ENCODE measurements around the gene CHPF.

CHPF gene

DNA sequence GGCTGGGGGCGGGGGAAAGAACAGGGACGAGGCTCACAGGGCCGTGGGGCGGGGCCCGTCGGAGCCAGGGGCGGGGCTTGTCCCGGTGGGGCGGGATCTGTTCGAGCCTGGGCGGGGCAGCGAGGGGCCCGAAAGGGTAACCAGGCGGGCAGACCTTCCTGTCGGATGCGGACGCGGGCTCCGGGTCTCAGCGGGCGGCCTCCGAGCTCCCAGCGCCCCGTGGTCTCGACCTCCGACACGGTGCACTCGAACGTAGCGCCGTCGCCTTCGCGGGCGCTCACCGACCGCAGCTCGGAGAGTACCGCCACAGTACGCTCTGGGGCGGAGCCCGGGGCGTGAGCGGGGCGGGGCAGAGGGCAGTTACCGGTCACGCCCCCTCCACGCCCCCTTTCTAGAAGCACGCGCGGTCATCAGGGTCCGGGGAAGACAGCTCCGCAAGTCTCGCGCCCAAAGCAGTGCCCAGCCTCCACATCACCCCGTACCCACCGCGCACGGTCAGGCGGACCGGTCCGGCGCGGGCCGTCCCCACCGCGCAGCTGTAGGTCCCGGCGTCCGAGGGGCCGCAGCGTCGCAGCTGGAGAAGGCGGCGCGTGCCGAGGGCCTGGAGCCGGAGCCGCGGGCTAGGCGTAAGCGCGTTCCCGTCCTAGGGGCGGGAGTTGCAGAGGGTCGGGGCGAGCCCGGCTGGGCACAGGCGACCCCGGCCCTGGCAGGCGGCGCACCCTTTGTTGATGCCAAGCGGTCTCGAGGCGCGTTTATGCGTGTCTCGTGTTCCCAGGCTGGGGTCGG is 9.0 kb upstream of the CHPF start:
- DNase-seq (ENCODE audit: low read depth in 2 of 2): peak; percentile 56 to 57

DNA sequence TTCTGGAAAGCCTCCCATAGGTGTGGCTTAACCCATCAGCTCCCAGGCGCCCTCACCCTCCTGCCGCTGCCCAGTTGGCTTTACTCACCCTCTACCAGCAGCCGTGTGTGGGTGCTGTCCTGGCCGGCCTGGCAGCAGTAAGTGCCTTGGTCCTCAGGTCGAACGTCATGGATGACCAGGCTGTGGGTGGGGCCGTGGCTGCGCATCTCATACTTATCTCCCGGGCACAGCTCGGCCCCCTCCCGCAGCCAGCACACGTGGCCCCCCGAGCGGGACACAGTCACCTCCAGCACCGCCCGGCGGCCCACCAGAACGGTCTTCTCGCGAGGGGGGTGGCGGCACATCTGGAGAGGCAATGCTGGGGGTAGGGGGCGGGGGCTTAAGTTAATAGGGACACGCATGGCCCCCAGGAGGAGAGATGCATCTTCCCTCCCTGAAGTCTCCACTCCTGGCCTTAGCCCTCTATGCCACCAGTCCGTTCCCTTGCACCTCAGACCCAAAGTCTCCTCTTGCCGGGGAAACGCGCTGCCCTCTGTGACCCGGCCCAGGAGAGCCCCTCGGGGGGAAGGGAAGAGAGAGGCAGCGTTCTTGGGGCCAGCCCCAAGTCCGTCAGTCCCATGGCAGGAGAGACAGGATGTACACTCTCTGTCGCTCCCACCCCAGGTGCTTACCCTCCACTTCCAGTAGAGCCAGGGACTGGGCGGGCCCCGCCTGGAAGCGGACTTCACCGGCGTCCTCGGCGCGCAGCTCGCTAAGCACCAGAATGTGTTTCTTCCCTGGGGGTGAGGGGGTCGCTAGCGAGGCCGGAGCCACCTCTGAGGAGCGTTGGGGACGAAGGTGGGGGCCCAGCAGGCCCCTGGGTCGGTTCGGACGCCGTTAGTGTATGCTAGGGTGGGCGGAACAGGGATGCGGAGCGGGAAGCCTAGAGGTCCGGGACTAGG is 8.1 kb upstream of the CHPF start:
- no peak for DNase-seq (ENCODE audit: low read depth in 2 of 2)

DNA sequence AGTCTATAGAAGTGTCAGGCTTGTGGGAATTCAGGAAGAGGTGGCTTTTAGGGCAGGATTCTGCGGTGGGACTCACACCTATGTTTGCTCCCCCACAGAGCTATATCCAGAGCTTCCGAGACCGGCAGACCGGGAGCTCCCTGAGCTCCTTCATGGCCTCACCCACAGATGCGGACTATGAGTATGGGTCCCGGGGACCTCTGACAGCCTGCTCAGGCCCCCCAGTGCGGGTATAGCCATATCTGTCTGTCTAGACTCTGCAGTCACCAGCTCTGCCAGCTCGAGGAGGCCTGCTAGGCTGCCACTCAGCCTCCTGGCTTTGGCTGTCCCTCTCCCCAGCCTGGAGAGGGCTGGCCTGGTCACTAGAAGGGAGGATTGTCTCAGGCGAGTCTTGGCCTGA is 6.0 kb upstream of the CHPF start:
- no peak for DNase-seq (ENCODE audit: low read depth in 2 of 2)

DNA sequence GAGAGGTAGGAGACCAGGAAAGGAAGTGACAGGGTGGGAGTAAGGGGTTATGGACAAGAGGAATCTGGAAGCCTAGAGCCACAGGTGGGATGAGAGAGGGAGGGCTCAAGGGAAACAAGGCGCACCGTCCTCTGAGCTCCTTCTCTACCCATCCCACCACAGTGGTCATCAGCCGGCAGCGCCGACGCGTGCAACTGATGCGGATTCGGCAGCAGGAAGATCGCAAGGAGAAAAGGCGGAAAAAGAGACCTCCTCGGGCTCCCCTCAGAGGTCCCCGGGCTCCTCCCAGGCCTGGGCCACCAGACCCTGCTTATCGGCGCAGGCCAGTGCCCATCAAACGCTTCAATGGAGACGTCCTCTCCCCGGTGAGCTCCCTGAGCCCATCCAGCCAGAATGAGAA is 5.4 kb upstream of the CHPF start:
- no peak for DNase-seq (ENCODE audit: low read depth in 2 of 2)

DNA sequence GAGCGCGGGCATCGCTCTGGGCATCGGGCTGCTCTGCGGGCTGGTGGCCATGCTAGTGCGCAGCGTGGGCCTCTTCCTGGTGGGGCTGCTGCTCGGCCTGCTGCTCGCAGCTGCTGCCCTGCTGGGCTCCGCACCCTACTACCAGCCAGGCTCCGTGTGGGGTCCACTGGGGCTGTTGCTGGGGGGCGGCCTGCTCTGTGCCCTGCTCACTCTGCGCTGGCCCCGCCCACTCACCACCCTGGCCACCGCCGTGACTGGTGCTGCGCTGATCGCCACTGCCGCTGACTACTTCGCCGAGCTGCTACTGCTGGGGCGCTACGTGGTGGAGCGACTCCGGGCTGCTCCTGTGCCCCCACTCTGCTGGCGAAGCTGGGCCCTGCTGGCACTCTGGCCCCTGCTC is 4.0 kb upstream of the CHPF start:
- DNase-seq (ENCODE audit: low read depth in 2 of 2): no peak

DNA sequence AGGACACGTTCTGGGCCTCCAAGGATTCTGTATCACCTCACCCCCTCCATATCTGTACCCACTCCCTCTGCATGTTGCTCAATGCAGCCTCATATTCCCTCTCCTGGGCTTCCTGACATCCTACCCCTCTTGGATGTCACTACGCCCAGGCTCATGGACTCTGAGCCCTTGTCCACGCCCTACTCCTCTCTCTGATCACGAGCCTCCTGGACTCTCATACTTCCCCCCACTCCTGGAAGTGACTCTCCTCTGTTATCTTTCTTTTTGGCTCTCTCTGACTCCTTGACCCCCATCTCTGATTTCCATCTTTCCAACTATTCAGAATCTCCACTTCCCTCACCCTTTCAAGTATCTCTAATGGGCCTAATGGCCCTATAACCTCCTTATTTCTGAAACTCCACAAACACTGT is 2.3 kb upstream of the CHPF start:
- DNase-seq (ENCODE audit: low read depth in 2 of 2): no peak

DNA sequence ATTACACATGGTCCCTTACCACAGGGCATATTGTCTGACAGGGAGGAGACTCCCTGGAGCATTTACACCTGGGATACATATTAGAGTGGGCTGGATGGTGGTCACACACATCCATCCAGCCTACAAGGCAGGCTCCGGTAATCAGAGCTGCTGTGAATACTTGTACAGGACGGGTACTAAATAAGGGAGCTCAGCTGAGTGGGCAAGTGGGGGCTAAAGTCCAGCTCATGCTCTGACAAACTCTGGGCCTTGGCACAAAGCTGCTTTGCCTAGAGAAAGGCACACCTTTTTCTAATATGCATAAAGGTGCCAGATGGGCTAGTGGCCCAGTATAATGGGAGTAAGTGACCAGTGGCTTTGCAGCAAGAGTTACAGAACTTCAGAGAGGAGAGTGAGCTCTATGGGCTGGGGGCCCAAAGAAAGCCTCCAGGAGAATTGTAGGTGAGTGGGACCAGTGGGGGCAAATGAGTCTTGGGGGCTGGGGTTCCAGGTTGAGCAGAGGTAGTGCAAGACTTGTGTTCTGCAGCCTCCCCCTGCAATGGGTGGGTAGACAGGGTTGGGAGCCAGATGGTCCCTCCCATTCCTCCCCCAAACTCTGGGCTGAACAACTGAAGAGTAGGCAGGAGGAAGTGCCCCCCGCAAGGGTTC is 1.8 kb upstream of the CHPF start:
- DNase-seq (ENCODE audit: low read depth in 2 of 2): no peak

DNA sequence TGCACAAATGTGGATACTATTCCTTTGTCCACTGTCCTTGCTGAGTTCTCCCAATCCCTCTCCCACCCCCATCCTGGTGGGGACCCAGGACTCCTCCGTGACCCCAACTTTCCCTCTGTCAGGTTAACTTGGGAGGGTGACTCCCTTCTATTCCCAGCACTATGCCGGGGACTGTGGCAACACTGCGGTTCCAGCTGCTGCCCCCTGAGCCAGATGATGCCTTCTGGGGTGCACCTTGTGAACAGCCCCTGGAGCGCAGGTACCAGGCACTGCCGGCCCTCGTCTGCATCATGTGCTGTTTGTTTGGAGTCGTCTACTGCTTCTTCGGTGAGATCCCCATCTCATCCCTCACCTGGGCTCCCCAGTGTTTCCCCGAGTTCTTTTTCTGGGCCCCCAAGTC is 958 bp upstream of the CHPF start:
- DNase-seq (ENCODE audit: low read depth in 2 of 2): no peak

DNA sequence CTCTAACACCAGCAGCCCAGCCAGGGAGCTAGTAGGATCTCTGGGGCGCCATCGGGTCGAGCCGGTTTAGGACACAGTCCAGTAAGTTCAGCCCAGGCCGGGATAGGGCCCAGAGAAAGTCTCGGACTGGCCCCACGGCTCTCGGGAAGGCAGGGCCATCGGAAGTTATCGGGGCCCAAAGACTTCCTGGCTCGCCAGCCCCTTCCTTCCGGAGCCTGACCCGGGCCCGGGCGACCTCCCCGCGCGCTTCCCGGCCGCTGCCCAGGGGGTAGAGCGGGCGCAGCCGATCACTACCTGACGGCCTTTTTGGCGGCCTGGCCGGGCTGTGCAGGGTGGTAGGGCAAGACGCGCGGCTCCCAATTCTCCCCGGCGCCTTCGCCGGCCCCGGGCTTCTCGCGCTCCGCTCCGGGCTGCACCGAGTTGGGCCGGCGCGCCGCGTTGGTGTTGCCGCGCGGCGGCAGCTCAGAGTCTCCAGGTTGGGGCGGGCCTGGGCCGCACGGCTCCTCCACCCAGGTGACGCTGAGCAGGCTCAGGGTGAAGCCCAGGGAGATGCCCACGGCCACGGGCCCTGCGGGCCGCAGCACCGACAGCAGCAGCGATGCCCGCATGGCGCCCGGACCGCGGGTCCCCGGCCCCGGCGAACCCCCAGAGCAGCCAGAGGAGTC is 546 bp downstream of the CHPF start:
- DNase-seq (ENCODE audit: low read depth in 2 of 2): no peak

DNA sequence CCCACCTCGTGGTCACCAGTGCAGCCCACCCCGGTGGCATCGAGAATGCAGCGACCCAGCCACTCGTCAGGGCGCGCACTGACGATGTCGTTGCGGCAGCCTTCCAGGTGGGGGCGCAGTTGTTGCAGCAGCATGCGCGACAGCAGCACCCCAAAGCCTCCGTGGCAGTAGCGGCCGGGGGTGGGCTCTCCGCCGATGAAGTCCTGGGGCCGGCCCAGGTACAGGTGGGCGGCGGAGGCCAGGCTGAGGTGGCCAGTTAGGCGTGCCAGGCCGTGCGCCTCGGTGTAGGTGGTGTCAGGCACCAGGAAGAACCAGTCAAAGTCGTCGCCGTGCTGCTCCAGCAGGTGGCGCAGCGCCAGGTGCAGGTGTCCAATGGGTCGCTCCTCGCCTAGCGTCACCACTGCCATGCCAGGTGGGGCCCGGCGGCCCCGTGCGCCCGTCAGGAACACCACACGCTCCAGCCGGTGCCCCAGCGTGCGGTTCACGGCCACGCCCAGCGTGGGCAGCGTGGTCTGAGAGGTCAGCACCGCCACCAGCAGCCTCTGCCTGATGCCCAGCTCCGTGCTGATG is 1.9 kb downstream of the CHPF start:
- DNase-seq (ENCODE audit: low read depth in 2 of 2): peak; percentile 66 to 72

DNA sequence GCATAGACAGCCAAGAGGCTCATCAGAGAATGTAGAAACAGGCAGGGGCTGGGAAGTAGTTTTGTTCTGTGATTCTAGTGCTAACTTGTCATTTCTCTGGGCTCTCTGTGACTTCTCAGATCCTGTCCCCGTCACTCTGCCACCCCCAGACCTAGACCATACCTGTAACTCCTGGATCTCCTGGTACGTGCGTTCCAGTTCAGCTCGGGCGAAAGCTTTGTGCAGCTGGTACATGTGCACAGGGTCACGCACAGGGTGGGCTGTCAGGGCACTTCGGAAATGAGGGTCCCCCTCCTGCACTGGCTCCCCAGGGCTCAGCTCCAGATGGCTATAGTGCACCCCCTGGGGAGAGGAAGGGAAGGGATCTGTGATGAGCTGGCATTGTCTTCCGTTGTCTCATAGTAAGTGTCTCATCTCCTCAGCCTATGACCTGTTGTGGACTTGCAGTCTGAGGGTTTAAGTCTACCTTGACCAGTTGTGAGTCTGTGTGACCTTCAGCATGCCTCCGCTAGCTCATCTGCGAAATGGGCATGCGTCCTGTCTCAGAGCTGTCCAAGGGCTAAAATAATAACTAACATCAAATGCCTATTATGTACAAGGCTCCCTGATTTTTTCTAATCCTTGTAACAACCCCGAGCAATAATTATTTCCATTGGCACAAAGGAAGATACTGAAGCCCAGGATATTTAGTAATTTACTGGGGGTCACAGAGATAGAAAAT is 2.7 kb downstream of the CHPF start:
- no peak for DNase-seq (ENCODE audit: low read depth in 2 of 2)

DNA sequence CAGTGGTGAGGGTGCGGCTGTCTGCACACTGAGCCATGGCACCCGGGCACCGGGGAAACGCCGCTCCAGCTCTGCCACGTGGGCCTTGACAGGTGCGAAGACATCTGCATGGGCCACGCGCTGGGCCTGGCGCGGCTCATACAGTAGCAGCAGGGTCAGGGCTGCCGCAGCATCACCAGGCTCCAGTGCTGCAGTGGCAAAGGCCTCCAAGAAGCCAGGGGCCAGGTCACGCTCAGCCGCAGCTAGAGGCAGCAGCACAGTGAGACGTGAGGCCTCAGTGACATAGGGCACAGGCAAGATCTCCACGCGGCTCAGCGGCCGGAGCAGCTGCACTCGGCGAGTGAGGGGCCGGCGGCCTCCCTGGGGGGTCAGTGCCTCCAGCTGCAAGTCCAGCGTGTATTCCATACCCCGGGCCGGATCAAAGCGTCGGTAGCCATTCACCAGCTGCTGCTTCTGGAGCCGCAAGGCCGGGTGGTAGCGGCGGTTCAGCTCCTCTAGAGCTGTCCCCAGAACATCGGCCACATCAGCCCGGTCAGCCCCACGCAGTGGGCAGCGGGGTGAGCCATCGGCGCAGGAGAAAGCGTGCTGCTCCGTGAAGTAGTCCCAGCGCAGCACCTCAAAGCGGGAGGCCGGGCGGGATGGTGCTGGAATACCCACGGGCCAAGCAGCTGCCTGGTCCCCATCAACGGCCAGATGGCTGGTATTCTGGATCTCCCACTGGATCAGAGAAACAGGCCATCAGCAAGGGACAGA is 3.5 kb downstream of the CHPF start:
- DNase-seq (ENCODE audit: low read depth in 2 of 2): no peak

DNA sequence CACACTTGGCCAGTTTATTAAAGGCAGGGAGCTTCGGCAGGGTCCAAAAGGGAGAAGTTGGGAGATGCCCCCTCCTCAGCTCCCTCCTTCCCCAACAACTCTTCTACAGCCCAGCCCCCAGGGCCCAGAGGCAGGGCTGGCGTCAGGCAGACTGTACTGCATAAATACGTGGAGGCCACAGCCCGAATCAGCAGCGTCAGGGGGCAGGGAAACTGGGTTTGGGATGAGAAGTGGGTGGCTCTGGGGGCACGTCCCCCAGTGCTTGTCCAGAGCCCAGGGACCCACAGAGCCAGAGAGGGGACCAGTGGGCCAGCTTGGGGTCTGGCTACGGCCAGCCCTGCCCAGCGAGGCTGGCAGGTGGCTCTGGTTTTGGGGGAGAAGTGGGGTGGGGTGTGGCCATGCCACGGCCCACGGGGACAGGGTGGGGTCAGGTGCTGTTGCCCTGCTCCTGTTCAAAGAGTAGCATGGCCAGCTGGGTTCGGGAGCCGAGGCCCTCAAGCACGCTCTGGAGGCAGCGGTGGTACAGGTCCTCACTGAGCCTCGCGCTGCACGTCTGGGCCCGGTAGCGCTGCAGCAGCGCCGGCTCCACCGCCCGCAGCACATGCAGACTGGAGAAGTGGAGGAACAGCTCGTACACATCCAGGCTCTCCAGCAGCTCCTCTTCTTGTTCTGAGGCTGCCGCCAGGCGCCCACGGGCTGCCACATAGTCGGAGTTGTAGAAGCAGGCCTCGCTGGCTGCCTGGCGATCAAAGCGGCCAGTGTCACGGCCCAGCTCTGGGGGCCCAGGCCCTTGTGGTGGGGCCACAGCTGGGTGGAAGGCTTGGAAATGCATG is 4.4 kb downstream of the CHPF start:
- DNase-seq (ENCODE audit: low read depth in 2 of 2): no peak

DNA sequence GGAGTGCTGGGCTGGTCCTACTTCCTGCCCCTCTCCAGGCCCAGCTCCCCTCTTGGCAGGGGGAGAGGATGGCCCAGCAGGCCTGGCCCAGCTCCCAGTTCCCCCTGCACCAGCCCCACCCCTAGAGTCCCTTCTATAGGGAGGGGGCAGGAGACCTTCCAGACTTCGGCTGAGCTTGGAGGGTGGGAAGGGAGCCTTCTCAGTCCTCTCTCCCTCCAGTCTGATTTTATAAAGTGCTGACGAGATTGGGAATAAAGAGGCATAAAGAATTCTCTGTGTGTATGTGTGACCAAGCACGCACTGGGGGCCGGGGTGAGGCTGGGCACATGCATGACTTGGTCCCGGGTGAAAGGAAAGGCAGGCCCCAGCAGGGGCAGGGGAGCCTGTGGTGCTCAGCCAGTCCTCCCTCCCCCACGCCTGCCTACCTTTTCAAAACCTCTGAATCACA is 5.1 kb downstream of the CHPF start:
- no peak for DNase-seq (ENCODE audit: low read depth in 2 of 2)

DNA sequence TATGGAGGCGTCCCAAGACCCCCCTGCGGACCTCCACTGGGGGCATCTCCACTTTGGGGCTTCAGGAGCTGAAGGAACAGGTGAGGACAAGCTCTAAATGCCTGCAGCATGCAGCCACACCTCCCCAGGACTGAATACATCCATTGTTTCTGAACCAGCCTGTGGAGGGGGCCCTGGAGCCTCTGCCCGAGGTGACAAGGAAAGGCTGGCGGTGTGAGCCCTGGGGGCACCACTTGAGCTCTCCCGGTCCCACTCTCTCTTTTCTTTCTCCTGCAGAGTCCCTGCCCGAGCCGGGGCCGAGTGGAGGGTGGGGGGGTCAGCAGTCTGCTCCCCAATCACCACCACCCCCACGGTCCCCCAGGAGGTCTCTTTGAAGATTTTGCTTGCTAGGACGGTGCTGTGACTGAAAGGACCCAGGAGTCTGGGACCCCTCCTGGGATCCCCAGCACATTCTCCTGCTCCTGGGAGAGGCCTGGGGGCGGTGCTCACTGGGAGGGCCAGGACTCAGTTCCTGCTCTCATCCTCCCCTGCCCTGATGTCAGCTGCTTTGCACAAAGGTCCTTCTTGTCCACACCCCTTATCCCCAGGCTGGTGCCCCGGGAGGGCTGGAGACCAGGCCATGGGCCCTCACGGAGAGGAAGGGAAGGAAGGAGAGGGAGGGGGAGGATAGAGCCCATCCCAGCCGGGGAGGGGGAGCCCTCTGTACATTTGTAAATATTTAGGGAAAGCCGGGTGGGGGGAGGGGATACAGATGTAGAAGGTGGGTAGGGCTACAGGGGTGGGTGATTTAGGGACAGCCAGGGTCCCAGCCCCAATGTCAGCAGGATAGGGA is 5.7 kb downstream of the CHPF start:
- DNase-seq (ENCODE audit: low read depth in 2 of 2): no peak

DNA sequence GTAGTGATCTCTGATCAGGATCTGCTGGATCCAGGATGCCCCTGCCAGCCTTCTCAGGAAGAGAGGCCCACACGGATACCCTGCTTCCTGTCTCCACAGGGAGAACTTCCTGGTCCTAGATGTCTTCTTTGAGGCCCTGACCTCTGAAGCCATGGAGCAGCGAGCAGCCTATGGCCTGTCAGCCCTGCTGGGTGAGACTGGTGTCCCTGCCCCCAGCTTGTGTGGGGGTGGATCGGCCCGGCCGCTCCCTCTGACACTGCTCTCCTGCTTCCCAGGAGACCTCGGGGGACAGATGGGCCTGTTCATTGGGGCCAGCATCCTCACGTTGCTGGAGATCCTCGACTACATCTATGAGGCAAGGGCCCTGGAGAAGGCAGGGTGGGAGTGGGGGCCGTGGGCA is 6.6 kb downstream of the CHPF start:
- DNase-seq (ENCODE audit: low read depth in 2 of 2): no peak

DNA sequence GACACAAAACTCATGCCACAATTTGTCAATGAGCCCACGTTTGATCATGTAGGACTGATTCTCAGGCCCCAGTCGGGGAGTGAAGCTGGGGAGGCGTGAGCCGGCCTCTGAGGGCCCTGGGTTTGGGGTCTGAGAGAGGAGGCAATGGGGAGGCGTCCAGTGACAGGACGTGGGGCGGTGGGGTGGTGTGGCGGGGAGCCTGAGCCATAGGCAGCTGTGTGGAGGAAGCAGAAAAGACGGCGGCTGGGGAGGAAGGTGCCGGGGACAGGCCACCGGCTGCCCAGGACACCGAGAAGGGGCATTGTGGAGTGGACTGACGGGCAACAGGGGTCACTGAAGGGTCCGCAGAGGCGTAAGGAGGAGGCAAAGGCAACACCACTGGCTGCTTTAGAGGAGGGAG is 7.2 kb downstream of the CHPF start:
- DNase-seq (ENCODE audit: low read depth in 2 of 2): no peak

DNA sequence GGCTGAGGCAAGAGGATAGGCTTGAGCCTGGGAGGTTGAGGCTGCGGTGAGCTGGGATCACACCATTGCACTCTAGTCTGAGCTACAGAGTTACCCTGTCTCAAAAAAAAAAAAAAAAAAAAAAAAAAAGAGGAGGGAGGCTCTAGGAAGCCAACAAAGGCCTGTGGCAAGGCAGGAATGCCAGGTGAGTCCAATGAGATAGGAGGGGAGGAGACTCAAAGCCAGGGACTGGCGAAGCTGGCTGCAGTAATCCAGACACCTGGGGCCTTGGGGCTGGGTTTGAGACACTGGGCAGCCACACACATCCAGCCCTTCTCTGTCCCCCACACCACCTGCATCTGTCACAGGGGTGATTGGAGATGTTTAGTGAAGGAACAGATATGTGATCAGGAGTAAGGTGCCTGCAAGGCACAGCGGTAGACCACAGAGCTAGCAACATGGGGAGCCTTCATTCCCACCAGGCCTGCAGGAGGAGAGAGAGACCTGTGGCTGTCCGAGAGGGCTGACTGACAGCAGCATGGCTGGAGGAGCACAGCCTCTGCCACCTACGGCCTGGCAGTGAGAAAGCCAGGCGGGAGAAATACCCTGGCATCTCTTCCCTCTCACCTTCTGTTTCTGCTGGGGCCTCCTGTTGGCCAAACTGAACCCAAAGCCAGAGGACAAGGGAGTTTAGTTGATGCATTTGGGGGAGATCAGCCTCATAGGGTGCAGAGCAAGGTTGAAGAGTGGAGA is 9.5 kb downstream of the CHPF start:
- no peak for DNase-seq (ENCODE audit: low read depth in 2 of 2)
